Endothelial cell (in vitro differentiated cells): ENCODE data around the gene WDFY4. TPM values are rescaled to one million over a fixed set of nuclear protein-coding genes. Genes with fewer than 3 reads are reported as not detected.

Experiments
- DNase-seq: peaks from one replicate; pipeline ENCODE4 v3.0.0; 2021; ENCODE audit warnings: low spot score
- H3K27ac Mint-ChIP-seq: one replicate; pipeline ENCODE4 v1.8.0; 2021; ENCODE audit warnings: mixed read lengths, inconsistent platforms; ENCODE audit not compliant: unreplicated experiment
- H3K27me3 Mint-ChIP-seq: one replicate; pipeline ENCODE4 v1.8.0; 2021; ENCODE audit warnings: mild to moderate bottlenecking, moderate library complexity, mixed read lengths, inconsistent platforms; ENCODE audit not compliant: unreplicated experiment
- H3K36me3 Mint-ChIP-seq: one replicate; pipeline ENCODE4 v1.8.0; 2021; ENCODE audit warnings: mild to moderate bottlenecking, low read depth, mixed read lengths, inconsistent platforms; ENCODE audit not compliant: unreplicated experiment
- H3K4me1 Mint-ChIP-seq: one replicate; pipeline ENCODE4 v1.8.0; 2021; ENCODE audit warnings: mild to moderate bottlenecking, mixed read lengths, inconsistent platforms; ENCODE audit not compliant: unreplicated experiment
- H3K4me3 Mint-ChIP-seq: one replicate; pipeline ENCODE4 v1.8.0; 2021; ENCODE audit warnings: mild to moderate bottlenecking, mixed read lengths, inconsistent platforms; ENCODE audit not compliant: unreplicated experiment
- H3K9me3 Mint-ChIP-seq: one replicate; pipeline ENCODE4 v1.8.0; 2021; ENCODE audit warnings: mixed read lengths, inconsistent platforms; ENCODE audit not compliant: unreplicated experiment
- CTCF ChIP-seq: fragments of 200-600 bp; sonication (generic); IDR thresholded peaks from one replicate; pipeline ENCODE4 v1.5.0; 2021; ENCODE audit warnings: antibody characterized with exemption; ENCODE audit not compliant: unreplicated experiment
- total RNA-seq: library from RNA; stranded (reverse); fragmentation: NEBNext Ultra II Directional; extraction: Animal tissue kit (Norgen Biotek cat#: 25700); gene quantifications from one replicate; pipeline ENCODE4 v1.2.1, GENCODE V29; 2021; ENCODE audit not compliant: unreplicated experiment

WDFY4 gene
- total RNA-seq, 1 donor from 2014 or later: 0.54 TPM

DNA sequence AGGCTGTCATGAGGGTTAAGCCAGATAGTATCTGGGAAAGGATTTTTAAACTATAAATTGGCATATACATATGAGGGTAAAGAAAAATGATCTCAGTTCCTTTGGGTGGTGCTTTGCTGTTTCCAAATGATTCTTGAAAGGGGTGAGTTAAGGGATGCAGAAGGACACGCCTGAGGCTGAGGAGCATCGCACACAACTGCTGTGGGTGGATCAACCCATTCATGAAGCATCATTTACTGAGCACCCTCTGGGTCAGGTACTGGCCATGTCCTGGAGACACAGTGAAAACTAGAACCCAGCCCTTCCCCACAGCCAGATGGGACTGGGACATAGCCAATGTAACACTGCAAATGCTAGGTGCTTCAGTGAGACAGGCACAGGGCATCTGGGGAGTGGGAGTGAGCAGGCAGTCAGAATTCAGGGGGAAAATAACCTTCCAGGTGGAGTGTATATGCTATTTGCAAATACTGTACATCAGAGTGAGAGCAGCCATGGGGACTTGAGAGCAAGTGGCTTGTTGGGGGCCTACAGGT, 112.1 kb downstream of the WDFY4 start:
- Mint-ChIP-seq H3K27me3 (no peaks in the 10 kb centered on the region), H3K4me3 (no peak overlapping the region), H3K36me3 (peaks cover 8% of the 10 kb centered on the region), H3K4me1 (peaks cover 7% of the 10 kb centered on the region), H3K9me3 (peaks cover 6% of the 10 kb centered on the region), H3K27ac (no peak overlapping the region)
- no peak for TF ChIP-seq CTCF
- DNase-seq: no peak

DNA sequence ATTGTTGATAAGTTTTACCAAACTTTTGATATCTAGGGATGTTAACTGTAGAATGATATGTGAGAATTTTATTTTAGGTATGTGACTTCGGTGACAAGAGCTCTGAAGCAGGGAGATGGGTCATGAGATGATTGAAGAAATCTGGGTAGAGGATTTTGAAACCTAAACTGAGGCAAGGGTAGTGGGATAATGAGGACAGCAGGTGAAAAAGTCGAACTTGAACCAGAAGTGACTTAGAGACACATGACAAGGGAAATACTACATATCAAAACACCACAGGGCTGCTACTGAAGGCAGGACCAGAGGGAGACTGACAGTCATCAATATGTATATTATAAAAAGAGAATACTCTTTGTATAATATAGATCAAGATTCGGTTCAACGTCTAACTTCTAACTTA, 113.2 kb downstream of the WDFY4 start:
- Mint-ChIP-seq H3K9me3 (peaks cover 6% of the 10 kb centered on the region), H3K27me3 (no peaks in the 10 kb centered on the region), H3K4me3 (no peak overlapping the region), H3K36me3 (peaks cover 8% of the 10 kb centered on the region), H3K27ac (no peak overlapping the region), H3K4me1 (peaks cover 7% of the 10 kb centered on the region)
- DNase-seq: no peak
- TF ChIP-seq CTCF: no peak

- H3K9me3 Mint-ChIP-seq: peaks cover 6% of the 10 kb centered on the region
- no peak overlapping the region for H3K4me3 Mint-ChIP-seq
- H3K27ac Mint-ChIP-seq: peak overlapping the region; percentile 36
- TF ChIP-seq CTCF: no peak
- peaks cover 8% of the 10 kb centered on the region for H3K36me3 Mint-ChIP-seq
- peaks cover 7% of the 10 kb centered on the region for H3K4me1 Mint-ChIP-seq
- no peak for DNase-seq
- no peaks in the 10 kb centered on the region for H3K27me3 Mint-ChIP-seq
Measured at GRCh38 chr10:48798481-48799254, 114.0 kb downstream of the WDFY4 start.

DNA sequence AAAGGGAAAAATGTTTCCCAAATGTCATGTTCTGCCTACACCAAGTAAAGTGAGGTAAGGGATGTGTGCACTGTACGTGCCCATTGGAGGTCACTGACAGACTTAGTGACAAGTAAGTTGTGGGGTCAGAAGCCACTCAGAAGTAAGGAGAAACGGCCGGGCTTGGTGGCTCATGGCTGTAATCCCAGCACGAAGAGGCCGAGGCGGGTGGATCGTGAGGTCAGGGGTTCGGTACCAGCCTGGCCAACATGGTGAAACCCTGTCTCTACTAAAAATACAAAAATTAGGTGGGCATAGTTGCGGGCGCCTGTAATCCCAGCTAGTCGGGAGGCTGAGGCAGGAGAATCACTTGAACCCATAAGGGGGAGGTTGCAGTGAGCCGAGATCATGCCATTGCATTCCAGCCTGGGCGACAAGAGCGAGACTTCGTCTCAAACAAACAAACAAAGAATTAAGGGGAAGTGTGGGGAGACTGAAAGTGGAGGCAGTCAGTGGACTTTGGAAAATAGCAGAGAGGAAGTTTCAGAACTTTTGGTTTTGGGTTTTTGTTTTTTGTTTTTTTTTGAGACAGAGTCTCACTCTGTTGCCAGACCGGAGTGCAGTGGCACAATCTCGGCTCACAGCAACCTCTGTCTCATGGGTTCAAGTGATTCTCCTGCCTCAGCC, 114.8 kb downstream of the WDFY4 start:
- no peak for DNase-seq
- TF ChIP-seq CTCF: no peak
- Mint-ChIP-seq H3K27me3 (peaks cover under 1% of the 10 kb centered on the region), H3K36me3 (peaks cover 8% of the 10 kb centered on the region), H3K4me3 (no peak overlapping the region), H3K9me3 (peaks cover 6% of the 10 kb centered on the region), H3K27ac (peak overlapping the region; percentile 83), H3K4me1 (peaks cover 7% of the 10 kb centered on the region)
